SKM-1 (cell line): ENCODE measurements around the gene USE1.

Experiments
- DNase-seq: peaks from one replicate; lab custom pipeline; 2025; ENCODE audit not compliant: unreplicated experiment; lab: John Stamatoyannopoulos, UW

USE1 gene

DNA sequence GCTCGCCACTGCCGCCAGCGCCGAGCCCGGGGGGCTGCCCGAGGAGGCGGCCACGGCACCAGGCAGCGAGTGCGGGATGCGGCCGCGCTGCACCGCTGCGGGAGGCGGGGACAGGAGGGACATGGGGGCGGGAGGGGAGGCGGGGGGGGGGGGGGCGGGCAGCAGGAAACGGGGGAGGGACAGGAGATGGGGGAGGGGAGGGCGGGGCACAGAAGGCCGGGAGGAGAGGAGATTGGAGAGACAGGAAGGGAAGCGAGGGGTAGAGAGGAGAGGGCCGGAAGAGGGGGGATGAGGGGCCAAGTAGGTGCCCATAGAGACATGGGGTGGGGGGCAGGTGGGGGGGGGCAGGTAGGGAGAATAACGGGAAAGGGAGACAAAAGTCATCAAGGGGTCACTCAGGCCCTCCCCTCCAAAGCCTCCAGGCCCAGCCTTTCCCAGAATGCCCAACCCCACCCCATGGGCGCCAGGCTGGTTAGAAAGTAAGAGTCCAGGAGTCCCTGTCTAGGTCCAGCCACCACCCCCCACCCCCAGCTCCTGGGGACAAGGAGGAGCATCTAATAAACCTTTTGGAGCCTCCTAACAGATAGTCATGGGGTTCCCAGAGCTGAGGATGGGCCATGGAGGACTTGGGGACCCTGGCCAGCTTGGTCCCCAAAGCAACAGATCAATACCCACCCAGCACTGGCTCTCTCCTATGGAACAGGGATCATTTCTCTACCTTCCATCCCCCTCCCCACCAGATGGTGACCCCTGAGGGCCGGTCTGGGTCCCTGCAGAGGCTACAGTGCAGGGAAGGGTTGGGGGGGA, 21.0 kb downstream of the USE1 start:
- DNase-seq, result no peak

DNA sequence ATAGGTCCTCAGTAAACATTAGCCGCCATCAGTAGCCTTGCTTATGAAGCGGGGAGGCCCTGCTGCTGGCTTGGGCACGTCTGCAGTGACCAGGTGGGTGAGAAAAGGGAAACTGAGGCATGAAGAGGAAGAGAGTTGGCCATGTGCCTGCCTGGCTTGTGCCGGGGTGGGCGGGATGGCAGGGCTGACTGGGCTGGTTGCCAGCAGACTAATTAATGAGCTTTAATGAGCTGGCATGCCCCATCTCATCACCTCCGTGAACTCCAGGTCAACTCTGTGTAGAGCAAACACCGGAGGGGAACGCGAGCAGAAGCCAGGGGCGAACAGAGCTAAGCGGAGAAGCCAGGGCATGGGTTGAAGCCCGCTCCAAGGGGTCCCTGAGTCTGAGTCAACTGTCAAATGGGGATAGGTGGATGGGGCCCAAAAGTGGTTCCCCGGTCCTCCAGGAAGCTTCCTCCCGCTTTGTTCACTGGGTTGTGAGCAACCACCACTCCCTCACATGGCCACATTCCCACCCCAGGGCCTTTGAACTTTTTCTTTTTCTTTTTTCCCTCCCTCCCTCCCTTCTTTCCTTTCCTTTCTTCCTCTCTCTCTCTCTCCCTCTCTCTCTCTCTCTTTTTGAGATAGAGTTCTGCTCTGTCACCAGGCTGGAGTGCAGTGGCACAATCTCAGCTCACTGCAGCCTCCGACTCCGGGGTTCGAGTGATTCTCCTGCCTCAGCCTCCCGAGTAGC, 21.8 kb downstream of the USE1 start:
- DNase-seq, result no peak

DNA sequence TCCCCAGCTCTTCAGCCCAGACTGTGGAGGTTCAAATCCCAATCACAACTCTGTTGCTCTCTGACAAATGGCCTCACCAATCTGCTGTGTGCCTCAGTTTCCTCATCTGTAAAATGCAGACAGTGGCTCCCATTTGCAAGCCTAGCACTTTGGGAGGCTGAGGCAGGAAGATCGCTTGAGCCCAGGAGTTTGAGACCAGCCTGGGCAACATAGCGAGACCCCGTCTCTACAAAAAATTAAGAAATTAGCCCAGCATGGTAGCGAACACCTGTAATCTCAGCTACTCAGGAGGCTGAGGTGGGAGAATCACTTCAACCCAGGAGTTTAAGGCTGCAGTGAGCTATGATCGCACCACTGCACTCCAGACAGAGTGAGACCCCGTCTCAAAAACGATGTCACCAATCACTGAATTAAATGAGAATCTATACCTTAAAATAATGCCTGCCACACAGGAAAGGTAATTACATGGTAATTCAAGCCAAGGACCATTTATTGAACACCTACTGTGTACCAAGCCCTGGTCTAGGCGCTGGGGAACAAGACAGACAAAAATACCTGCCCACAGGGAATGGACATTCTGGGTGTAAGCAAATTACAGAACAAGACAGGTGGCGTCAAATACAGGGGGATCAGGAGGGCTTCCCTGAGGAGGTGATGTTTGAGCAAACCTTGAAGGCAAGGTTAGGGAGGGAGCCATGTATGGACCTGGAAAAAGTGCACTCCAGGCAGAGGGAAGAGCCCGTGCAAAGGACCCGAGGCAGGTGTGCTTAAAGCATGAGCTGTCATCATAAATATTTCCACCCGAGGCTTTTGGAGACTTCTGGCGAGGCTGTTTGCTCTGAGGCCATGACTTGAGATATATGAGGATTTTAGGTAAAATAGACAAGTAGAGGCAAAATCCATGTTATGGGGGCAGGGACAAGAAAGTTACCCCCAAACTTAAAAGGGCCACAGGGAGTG, 22.9 kb downstream of the USE1 start:
- DNase-seq, result no peak

DNA sequence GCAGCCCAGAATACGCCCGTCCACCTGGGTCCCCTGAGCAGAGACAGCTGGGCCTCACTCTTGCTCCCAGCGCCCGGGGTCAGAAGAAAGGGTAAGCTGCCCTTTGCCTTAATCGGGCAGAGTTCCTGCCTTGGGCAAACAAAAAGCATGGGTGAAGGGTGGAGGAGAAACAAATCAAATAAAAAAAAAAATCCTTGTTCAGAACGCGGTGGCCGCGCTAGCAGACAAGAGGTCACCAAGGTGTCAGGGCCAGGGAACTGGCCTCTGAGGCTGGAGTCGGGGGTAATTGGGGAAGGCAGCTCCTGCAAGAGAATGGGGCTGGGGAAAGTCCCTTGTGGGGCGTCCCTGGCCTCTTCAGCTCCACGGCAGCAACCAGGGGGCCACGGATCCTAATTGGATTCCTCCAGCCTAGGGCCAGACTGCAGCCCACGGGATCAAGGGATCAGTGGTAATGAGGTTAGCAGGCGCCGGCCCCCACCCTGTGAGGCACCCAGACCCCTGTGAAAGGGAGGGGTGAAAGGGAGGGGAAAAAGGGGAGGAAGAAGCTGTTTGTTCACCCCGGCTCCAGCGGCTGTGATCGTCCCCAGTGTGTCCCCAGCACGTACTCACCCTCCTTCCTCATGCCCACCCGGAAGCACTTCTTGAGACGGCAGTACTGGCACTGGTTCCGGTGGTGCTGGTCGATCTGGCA, 25.1 kb downstream of the USE1 start:
- DNase-seq, result no peak

DNA sequence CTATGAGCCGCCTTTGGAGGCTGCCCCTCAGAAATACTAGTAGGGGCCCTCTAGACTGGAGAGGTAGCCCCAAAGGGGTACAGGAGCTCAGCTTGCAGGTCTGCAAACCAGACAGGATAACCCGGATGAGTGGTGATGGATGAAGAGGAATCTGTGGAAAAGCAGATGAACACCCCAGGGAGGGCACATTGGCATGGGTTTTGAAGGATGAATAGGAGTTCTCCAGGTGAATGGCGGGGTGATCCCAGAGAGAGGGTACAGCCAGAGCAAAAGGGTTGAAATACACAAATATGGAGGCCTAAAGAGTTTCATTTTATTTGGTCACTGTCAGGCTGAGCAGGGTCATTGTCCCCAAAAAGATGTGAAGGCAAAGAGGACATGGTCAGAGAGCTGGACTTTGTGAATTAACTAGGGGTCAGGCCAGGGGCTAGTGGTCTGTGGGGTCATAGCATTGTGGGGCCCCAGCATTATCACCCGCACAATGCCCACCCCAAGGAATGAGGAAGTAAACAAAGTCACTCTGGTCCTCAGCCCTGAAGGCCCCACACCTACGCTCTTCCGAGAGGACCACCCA, 25.8 kb downstream of the USE1 start:
- no peak for DNase-seq

DNA sequence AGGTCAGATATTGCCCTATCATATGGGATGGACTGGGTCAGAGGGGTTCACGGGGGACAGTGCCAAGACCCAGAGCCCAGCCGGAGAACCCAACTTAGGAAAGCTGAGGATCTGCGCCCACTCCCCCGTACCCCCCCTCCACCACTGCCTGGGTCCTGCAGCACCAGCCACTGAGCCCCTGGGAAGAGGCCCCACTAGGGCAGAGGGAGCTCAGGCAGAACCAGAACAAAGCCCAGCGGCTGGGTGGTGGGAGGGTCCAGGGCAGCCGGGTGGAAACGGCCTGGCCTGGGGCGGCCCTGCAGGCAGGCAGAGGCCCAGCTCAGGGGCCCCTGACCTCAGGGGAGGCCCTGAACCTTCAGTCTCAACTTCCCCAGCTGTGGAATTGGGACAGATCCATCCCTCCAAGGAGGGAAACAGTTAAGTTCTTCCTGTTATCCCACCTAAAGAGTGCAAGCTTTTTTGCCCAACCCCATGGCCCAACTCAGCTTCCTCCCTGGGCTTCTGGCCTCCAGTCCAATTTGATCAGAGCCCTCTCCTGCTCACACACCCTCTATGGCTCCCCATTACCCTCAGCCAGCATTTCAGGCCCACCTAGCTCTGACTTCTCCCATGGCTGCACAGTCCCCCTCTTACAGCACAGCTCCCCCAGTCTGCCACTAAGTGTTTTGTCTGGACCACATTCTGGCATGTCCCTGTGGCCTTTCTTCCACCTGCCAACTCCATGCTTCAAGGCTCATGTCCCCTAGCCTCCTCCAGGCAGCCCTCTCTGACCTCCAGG, 27.5 kb downstream of the USE1 start:
- no peak for DNase-seq

DNA sequence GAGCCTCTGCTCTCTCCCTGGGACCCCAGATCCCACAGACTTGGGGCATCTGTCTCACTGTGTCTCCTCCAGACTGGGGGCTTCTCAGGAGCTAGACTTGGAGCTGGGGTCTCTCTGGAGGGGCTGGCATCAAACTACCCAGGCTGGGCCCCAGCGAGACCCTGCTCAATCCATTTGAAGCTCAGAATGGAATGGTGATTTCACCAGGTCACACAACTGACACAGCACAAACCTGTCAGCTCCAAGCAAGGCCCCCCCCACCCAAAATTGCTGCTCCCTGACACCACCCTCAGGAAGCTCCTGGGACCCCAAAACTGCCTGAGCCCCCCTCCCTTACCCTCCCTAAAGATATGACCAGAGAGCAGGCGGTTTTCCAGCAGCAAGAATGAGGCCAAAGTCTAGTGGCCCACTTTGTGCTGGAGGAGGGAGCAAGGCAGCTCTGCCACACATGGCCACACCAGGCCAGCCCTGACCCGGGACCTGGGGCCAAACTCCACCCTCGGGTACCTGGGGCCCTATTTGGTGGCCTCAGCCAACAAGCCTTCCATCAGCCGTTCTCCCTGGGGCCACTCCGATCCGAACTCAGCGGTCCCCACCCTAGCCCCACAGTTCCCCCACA, 28.2 kb downstream of the USE1 start:
- no peak for DNase-seq

DNA sequence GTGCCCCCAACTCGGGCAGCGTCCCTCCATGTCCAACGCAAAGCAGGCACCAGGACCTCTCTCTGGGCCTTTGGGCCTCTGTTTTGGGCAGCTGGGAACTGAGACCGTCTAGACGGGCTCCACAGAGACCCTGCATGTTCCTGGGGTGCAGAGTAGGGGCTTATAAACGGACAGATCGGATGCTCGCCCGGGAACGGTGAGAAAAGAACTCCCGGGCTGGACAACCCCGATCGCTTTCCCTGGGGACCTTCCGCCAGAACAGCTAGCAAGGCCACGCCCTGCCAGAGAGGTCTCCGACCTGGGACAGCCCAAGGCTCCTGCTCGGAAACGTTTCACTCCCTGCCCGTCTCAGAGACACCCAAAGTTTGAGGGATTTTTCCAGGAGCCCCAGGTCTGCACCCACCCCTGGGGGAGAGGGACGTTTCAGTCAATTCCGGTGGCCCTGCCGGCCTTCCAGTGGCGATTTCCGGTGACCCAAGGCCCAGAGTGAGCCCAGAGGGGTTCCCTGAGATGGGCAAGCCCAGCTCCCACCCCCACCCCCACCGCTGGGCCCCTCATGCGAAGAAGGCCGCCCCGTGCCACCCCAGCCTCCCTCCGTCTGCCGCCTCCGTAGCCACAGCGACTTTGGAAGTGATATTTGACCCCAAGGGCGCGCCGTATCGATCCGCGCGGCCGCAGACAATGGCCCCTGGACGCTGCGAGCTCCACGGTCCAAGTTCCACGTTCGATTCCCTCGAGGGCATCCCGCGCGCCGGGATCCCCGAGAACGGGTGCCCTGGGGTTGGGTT, 28.9 kb downstream of the USE1 start:
- no peak for DNase-seq

DNA sequence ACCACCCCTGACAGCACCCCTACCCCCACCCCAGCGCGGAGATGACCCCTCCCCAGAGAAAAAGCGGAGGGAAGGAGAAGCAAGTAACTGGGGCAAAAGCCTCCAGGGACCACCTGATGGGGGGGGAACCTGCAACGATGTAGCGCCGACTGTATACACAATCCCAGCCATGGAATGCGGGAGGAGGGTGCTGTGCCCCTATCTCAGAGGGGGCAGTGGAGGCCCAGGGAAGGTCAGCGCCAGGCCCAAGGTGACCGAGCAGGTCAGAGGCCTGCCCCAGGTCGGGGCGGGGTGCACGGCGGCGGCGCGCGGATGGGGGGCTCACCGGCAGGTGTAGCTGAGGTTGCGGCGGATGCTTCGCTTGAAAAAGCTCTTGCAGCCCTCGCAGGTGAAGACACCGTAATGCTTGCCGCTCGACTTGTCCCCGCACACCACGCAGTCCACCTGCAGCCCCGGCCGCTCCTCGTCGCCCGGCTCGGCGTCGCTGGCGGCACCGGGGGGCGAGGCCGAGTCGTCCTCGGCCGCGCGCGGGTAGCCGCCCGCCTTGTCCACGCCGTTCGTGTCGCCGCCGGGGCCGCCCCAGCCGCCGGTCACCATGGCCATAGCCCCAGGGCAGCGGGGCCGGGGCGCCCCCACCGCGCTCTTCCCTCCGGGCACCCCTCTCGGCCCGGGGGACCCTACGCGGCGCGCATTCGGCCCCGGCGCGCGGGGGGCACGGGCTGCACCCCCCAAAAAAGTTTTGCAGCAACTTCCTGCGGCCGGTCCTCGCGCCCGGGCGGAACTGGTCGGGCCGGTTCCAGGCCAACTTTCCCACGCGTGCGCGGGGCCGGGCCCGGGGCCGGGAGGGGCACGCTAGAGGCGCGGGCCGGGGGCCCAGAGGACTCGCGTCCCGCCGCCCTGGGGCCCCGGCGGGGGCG, 29.7 kb downstream of the USE1 start:
- no peak for DNase-seq

DNA sequence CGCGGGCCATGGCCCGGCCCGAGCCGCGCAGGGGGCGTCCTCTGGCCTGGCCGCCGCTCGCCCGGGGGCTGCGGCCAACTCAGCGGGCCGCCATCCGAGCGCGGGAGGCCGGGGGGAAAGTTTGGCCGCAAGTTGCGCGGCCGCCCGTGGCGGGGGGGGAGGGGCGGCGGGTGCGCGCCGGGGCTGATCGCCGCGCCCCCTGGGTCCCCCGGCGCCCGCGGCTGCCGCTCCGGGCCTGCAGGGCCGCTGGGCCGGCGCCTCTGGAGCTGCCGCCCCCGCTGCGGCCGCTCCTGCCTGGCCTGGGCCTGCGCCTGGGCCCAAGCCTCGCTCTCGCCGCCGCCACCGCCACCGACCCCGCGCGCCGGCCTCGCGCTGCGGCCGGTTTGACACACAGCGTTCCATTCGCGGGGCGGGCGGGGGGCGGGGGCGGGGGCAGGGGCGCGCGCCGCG, 30.4 kb downstream of the USE1 start, which contains the start of gene NR2F6:
TSS of gene NR2F6 (minus strand) at position 385 of the 450 bp plus-strand sequence. CDS start 699 bp downstream, outside the sequence.
- DNase-seq, result no peak

DNA sequence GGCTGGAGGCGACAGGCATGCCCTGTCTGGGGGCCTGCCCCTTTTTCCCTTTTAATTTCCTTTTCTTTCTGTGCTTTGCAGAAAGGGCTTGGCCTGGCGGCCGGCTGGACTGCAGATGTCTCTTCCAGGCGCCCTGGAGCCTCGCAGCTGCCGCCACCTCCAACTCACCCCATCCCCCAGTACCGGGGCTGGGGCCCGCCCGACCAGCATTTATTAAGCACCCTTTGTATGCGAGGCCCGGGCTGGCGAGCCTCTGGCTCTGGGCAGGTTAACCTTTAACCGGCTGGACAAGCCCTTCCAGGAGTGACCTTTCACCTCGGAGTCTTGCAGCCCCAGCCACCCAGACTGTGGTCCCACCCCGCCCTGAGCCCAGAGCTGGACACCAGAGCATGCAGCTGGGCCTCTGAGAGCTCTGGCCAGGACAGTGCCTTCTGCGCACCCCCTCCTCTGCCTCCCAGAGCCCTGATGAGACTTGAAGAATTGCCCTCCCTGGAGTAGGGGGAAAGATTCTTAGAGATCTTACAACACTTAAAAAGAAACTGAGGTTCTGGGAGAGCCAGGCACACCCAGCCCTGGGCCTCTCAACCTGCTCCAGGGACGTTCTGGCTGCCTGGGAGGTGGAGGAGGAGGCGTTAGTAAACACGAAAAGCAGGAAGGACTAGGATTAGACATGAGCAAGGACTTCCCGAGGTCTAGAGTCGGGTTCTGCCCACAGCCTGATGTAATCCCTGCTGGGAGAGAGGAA, 31.7 kb downstream of the USE1 start:
- no peak for DNase-seq

DNA sequence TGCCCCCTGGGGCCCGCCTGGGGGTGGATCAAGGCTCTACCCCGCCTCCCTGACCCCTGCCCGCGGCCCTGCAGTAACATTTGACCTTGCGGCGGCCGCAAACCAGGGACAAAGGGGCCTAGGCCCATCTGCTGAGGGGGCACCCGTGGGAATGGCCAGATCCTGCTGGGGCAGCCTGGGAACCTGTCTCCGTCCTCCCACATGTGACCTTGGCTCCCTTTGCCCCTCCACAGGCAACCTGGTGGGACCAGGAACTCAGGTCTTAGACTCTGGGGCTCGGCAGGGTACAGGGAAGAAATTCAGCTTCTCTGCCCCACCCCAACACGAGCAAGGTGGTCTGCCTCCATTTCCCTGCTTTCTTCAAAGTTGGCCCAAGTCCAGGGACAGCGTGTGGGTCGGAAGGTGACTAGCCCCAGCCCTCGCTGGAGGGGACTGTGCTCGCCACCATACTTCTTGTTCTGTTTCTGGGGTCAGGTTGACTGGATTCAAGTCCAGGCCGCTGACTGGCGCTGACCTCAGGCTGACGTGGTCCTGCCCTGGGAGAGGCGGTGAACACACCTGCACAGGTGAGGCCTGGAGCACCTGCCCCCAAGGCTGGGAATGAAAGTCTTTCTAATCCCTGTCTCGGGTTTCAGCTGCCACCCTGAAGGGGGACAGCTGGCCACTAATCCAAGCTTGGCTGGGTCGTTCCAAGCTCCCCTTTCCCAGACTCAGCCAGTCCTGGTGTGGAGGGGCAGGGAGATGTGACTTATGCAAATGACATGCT, 33.0 kb downstream of the USE1 start:
- no peak for DNase-seq

DNA sequence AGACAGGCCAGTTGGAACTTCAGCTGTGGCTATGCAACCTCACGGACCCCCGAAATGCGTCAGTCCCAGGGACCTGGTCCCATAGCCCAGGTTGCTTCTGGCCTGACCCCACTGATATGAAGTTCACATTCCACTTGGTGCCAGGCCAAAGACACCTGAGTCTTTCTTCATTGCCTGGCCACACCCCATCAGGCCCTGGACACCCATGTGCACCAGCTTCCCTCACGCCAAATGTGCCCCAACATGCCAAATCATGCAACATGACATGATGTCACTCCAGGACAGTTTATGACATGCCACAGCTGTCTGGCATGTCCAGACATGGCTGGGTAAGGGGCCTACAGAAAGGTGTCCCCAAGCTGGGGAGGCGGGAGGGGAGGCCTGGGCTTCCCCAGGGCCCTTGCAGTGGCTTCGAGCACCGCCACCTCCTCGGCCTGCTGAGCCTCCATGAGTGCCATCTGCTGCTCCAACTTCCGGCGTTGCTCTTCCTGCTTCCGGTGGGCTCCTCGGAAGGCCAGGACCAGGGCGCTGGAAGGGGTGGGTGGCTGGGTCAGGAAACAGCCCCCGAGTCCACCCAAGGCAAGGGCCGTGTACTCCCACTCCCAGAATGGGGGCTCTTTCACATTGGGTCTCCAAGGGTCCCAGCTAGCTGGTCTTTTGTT, 34.9 kb downstream of the USE1 start:
- no peak for DNase-seq

DNA sequence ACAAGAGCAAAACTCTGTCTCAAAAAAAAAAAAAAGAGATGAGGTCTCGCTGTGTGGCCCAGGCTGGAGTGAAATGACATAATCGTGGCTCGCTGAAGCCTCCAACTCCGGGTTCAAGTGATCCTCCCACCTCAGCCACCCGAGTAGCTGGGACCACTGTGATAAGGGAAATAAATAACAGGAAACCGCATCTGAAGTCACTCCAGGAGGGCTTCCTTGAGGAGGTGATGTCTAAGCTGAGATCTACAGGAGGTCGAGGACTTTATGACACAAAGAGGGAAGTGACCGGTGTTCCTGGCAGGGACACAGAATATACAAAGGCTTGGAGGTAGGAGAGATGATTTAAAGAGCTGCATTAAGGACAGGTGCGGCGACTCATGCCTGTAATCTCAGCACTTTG, 39.5 kb downstream of the USE1 start:
- no peak for DNase-seq

DNA sequence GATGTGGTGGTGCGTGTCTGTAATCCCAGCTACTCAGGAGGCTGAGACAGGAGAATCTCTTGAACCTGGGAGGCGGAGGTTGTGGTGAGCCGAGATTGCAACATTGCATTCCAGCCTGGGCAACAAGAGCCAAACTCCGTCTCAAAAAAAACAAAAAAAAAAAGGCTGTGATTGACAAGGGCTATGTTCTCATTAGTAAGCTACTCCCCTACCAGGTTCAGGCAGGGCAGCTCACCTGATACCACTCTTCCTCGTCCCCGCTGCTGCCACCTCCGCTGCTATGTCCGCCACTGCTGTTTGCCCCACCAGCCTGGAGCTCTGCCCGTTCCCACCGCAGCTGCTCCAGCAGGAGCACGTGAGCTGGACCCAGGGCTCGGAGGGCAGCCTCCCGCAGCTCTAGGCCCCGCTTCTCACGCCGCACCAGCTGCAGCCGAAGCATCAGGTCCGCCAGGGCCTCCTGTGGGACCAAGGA, 40.0 kb downstream of the USE1 start:
- DNase-seq, result no peak
